IPS DF 19.7 (cell line): ENCODE data around the gene GALNT18.
"Not testable (repeated sequence)": the region's sequence is repeated elsewhere in the genome, so short reads cannot be mapped to it uniquely, and the experiment has no call there.

ENCODE experiments used
- DNase-seq: peaks from one replicate; pipeline ENCODE4 v3.0.0-alpha.2; 2013; ENCODE audit warnings: low read depth, low spot score

Gene GALNT18

DNA sequence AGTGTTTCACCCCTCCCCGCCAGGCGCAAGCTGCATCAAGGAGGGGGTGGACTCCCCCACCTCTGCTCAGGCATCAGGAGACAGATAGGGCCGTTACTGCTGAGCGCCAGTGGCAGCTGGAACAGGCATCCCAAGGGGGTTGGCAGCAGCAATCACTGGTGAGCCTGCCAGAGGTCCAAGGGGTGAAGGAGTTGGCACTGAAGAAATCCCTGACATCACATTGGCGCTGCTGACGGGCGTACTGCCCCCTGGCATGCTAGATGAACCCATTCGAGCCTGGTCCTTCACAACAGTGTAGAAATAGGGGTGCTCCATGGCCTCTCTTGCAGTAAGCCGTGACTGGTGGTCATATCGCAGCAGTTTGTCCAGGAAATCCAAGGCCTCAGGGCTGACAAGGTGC lies 270.0 kb downstream of the GALNT18 start:
- not testable (repeated sequence) for DNase-seq

DNA sequence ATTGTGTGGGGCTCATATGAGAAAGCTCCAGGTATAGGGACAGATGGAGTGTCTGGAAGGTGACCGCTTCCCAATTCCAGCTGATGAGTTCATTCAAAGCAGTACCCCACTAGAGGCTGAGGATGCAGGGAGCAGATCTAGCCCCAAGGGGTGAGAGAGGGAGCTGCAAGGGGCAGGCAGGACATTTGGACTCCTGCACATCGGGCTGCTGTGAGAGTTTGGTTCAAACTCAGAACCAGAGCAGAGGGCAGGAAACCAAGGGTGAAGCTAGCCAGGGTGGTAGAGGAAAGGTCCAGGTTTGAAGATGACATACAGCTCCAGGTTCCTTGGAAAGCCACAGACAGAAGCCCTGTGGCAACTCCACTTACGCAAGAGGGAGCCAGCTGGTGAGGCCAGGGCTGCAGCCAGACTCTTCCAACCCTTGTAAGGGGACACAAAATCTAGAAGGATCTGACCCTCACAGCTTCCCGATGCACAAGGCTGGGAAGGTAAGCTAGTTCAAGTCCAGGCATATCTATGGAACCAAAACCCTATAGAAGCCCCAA lies 270.7 kb downstream of the GALNT18 start:
- DNase-seq: no peak

DNA sequence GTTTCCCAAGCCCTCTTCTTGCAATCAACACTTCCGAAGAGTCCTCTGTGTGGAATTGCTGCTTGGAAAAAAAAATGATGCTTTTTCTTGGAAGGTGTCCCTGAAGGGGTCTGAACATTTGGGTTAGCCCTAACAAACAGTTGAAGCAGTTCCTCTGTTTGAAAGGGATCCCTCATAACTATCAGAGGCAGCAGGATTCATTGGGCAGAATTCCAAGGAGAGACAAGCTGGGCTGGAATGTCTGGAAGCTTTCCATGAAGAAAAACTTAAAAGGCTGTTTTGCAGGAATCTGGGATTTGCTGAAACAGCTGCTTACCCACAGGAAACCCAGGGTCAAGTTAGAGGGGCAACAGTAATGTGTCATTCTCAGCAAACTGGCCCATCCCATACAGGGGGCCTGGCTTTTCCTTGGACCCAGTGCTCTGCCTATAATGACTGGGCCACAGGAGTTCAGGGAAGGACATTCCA lies 271.9 kb downstream of the GALNT18 start:
- no peak for DNase-seq

DNA sequence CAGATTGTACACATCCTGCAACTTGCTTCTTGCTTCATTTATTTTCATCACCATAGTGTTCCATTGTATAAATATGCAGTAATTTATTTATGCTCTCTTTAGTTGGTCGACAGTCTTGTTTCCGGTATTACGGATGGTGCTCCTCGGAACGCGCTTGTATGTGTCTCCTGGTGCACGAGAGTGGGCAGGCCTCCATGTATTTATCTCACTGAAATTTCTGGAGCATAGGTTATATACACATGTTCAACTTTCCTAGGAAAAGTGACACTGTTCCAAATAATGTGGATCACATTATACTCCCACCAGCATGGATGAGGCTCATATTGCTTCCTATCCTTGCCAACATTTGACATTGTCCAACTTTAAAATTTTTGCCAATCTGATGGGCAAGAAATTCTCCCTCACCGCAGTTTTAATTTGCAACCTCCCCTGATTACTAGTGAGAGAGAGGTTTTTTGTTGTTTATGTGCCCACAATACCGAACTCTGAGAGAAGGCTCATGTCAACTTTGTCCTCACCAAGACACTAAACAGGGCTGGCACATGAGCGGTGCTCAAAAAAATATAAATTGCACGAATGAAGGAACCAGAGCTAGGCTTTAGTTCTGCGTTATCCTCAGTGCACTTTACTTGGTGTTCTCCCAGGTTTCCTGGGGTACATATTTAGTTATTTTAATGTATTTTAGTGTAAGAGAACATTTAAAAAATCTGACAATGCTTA lies 272.5 kb downstream of the GALNT18 start:
- no peak for DNase-seq

DNA sequence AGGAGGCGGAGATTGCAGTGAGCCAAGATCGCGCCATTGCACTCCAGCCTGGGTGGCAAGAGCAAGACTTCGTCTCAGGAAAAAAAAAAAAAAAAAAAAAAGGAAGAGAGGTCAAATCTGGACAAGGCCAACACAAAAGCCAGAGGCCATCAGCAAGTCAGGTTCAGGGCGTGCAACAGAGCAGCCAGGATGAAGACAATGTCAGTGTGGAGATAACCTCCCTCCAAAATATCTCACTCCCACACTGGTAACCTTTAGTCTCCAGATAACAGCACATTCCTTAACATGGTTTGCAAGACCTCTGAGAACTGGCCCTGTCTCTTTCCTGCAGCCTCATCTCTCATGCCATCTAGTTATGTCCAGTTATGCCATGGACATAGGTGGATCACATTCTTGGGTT lies 273.5 kb downstream of the GALNT18 start:
- no peak for DNase-seq

DNA sequence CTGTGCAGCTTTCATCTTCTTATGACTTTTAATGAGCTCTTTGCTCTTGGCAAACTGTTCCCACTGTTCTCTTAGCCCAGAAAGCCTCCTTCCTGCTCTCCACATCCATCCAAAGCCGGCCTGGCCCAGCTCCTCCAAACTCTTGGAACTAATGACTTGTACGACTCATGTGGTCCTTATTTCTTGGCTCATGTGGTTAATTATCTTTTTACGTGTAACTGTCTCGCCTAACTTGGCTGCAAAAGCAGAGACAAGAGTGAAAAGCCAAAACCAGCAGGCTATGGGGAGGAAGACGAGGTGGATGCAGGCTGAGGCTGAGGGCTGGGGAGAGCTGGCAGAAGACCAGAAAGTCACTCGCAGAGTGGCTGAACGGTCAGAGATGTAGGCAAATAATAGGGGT lies 274.2 kb downstream of the GALNT18 start:
- no peak for DNase-seq

DNA sequence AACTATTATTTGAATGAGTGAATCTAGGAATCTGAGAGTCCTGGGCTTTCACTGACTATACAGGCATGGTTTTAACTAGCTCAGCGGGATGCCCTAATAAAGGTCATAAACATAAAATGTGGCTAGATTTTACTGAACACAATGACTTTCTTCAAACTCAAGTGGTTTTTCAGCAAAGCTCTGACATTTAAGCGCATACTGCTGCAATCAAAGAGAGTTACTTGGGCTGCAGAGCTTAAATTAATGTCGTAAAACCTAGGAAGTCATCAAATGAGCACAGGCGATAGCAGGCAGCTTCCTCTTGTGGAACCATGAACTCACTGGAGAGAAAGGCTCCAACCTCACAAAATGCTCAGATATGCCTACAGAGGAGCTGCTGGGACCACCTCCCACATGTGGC lies 275.5 kb downstream of the GALNT18 start:
- no peak for DNase-seq

DNA sequence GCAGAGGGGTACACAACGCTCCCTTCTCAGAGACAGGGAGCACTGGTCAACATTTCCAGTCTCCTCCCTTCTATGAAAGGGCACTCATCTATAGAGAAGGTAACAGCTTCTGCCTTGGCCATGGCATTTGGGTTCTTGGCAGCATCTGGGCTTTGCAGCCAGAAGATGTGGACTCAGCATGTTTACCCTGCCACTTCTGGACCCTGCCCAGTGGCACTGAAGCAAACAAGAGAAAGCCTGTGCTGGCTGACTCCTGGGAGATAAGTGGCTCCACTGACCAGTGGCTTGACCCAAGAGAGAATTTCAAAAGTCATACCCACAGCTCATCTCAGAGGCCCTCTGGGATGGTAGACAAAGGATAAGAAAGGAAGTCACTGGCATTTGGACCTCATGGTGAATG lies 276.7 kb downstream of the GALNT18 start:
- no peak for DNase-seq

DNA sequence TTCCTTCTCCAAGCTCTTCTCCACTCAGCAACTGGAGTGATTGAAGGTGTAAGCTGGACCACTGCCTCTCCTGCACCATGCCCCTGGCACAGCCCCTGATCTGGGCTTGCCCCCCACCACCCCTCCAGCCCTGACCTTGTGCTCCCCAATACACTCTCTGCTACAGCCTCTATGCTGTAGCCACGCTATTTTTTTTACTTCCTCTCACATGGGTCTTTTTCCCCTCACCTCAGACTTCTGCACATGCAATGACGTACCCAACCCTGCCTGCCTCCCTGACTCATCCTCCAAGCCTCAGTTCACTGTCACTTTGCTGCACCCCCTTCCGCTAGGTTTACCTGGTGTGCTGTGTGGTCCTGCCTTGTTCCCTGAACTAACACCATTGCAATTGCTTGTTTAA lies 277.8 kb downstream of the GALNT18 start:
- DNase-seq: no peak

DNA sequence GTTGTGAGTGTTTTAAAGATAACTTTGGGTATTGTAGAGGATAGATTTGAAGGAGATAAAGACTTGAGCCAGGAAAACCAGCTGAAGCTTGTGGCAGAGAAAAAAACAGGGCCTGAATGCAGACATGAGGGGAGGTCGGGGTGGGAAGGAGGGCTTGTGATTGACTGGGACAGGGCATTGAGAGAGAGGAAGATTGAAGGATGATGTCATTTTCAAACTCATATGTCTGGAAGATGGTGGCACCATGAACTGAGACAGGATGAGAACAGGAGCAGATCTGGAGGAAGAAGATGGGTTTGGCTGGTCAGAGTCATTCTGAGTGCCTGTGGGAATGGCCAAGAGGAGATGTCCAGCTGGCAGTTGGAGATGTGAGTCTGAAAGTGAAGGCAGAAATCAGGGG lies 283.5 kb downstream of the GALNT18 start:
- DNase-seq: no peak

DNA sequence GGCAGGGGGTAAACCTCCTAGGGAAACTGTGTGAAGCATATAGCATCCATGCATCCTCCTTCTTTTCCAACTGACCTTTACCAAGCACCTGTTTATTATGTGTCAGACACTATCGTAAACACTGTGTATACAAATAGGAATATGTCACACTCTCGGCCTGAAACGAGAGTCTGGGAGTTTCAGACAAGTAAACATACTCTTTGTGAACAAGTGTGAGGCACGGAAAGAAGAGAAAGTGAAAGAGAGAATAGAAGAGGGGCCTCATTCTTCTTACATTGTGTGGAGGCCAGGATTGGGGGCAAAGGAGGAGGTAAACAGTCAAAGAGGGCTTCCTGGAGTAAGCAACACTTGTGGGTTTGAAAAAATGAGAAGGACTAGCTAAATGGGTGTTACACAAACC lies 285.1 kb downstream of the GALNT18 start:
- no peak for DNase-seq

DNA sequence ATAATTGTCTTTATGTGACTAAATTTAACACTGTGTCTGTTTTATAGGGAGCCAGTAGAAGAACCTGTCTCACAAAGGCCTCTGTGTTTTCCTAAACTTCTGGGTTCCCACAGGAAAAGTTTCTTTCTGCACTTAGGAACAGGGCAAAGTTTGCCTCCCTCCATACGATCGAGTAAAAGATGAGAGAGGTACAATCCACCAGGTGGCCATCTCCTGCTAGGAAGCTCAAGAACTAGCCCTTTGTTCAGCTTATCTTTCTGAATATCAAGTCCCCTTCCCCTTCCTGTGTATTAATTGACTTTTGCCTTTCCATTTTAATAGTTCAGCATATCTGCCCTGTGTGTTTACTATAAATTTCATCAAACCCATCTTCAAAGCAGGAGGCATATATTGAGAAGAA lies 286.8 kb downstream of the GALNT18 start:
- DNase-seq: no peak

DNA sequence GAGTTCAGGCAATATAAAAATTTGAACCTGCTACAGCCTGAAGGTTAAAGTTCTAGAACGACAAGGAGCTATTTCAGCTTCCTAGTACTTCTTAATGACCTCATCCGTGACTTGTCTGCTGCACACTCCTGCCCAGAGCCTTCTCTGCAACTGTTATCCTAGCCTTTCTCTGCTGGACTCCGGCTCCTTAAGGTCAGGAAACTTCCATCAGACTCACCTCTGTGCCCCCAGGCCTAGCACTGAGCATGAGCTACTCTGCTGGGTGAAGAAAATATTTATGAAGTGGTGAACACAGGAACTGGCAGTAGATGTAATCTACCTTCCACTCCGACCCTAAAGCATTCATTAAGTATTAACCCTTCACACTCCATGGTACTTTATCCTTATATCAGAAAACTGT lies 287.2 kb downstream of the GALNT18 start:
- no peak for DNase-seq

DNA sequence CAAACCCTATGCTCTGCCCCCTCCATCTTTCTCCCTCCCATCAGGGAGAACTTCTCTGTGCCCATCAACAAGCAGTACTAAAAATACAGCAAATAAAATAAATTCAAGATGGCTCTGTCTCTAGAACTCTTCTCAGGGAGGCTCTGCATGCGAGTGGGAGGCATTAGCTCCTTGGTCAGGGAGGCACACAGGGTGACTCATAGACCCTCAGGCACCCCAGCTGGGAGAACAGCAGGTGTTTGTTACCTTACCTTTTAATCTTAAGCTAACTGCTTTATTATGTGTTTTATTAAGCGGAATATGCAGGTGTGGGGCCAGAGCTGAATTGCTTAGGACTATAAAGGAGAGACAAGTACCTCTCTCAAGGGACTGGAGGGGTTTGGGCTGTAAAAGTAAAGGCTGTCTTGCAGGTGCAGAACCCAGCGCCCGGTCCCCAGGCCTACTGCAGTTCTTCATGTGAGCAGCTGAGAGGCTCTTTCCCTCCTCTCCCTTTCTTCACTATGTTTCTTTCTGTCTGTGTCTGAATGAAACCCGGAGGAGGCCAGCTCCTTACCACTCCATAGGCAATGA lies 289.6 kb downstream of the GALNT18 start:
- no peak for DNase-seq

DNA sequence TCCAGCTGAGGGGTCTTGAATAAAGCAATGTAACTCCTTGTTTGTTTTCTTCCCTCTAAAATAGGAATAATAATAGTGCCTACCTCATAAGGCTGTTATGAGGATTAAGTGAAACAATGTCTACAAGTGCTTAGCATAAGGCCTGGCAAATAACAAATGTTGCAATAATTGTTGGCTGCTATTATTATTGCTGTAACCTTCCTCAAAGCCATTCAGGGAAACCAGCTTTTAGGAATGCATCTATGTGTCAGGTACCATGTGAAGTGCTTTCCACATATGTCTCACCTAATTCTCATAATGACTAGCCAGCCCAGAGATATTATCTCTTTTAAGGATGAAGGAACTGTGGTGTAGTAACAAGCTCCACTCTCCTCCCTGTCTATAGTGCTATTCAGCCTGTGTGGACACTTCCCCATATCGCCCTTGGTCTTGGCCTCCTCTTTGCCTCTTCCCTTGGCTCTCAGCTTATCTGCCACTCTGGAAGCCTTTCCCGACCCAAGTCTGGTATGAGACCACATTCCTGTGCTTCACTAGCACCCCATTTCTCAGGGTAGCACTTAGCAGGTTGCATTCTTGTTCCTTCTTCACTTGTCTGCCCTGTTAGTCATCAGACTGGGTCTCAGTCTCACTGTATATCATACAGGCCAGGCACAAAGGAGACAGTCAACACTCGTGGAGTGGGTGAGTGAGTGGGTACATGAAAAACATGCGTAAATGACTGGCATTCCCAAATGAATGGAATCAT lies 292.6 kb downstream of the GALNT18 start:
- no peak for DNase-seq

DNA sequence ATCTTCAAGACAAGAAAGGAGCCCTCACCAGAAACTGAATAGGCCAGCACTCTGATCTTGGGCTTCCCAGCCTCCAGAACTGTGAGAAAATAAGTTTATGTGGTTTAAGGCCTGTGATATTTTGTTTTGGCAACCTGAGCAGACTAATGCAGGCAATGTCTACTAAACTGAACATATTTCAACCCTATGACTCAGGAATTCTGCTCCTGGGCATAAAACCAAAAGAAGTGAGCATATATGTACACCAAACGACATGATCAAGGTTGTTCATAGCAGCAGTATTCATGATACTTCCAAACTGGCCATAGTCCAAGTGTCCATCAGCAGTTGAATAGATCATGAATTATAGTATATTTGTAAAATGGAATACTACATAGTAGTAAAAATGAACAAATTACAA lies 297.7 kb downstream of the GALNT18 start:
- DNase-seq: no peak

DNA sequence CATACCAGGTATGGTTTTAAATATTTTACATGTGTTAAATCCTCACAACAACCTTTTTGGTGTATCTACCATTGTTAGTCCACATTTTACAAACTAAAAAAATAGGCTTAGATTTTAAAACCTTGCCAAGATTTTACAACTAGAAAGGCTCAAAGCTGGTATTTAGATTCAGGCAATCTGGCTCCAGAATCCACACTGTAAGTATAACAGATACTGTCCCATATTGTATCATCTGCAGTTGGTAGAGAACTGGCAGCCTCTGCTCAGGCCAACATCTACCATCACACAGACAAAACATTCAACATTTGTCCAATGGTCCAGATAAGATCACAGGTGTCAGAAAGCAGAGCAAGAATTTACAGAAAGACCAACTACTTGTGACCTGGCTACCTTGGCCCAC lies 299.7 kb downstream of the GALNT18 start:
- DNase-seq: no peak

DNA sequence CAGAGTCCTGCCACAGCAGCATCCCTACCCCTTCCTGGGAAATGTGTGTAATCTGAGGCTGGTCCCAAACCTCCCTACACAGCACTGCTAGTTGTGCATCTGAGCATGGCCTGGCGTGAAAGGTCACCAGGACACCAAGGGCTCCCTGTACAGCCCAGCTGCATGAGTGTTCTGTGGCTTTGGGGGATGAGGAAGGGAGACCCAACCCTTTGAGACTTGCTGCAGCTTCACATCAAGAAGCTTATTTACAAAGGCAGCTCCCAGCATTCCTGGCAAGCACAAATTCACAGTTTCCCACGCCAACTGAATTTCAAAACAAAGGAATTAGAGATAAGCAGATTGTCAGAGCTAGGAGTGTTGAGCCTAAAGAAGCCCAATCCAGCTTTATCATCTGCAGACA lies 301.0 kb downstream of the GALNT18 start:
- DNase-seq: no peak

DNA sequence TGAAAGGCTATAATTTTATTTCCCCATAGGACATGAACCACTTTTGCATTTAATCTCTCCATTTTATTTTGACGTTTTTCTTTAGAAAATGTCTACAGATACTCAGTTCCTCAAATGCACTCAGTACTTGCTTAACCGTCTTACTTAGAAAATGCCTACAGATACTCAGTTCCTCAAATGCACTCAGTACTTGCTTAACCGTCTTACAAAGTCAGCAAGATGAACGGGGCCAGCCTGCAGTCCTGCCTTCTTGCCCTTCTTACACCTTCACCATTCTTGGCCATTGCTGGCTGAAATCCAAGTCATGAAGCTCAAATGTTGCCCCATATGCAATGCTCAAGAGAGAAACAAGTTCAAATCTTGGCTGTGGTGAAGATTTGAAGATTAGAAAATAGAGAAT lies 302.8 kb downstream of the GALNT18 start:
- DNase-seq: no peak

DNA sequence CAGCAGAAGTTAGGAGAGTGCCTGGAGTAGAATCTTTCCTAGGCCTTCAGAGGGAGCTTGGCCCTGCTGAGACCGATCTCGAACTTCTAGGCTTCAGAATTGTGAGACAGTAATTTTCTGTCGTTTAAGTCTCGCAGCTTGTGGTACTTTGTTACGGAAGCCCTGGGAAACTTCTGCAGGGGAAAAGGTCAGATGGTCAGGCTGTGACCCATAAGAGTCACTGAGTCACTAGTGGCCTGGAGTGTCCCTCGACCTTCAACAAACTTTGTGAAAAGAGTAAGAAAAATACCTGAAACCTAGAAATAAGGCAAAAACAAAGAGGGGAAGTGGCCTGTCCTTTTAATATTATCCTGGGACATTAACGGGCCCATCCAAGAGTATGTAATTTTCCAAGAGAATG lies 303.3 kb downstream of the GALNT18 start:
- DNase-seq: no peak

DNA sequence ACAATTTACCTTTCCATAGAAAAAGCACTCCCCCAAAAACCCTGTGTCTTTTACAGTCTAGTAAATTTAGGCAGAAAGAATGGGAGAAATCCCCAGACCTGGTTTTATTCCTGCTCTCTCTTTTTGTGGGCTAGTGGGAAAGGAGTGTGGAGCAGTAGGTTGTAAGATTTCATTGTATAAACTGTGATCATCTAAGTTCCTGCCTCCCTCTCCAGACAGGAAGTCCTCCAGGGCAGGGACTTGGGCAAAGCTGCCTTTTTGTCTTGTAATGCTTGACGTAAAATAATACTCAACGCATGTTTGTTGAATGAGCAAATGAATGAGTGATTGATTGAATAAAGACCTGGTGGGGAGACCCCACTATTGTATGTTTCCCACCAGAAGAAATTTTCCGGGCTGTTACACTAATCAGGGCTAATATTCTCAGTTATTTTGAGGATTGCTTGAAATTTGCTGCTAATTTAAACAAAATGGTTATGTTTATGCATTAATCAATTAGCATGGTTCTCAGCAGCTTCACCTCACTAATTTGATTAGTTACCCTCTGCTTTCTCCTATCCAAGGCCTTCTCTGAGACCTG lies 305.1 kb downstream of the GALNT18 start:
- no peak for DNase-seq
